ENCODE results near the gene MAPK12. TPM values are rescaled to one million over a fixed set of nuclear protein-coding genes. Genes with fewer than 3 reads are reported as not detected.

Gene MAPK12
- total RNA-seq, 1 experiment from 2014 or later = 86.7 TPM

- H3K79me2 ChIP-seq (ENCODE audit: insufficient read depth, low read length) = peaks cover 34% of the 10 kb centered on the region
- no peak for ATAC-seq
- ChIA-PET CTCF (no interaction called here), RAD21 (ENCODE audit: low non-redundant PET in 1 of 2, low total read pairs in 2 of 2, uncharacterized antibody in 2 of 2, unreplicated experiment in 2 of 2) (no interaction called here), POLR2A (no interaction called here)
- no peaks in the 10 kb centered on the region for H3K9me3 ChIP-seq (ENCODE audit: control insufficient read depth in 1 of 2, insufficient read depth in 1 of 2, low read depth in 1 of 2, low read length in 2 of 2)
- TF ChIP-seq TCF7L2 (IDR thresholded peaks at IDR 0.05; ENCODE audit: borderline replicate concordance, extremely low read depth, insufficient read depth, insufficient read length) (no peak), YY1 (IDR thresholded peaks at IDR 0.05; ENCODE audit: extremely low read depth, insufficient replicate concordance, low read depth, low read length) (no peak), SP1 (IDR thresholded peaks at IDR 0.05; ENCODE audit: low read depth) (no peak), ZFX (IDR thresholded peaks at IDR 0.05) (no peak), JUND (IDR thresholded peaks at IDR 0.05) (no peak), CEBPB (IDR thresholded peaks at IDR 0.05; ENCODE audit: low read depth) (no peak), RAD21 (IDR thresholded peaks at IDR 0.05; ENCODE audit: low read depth) (no peak), ZBTB33 (IDR thresholded peaks at IDR 0.05; ENCODE audit: extremely low read depth, insufficient replicate concordance, low read length) (no peak), SRF (IDR thresholded peaks at IDR 0.05; ENCODE audit: low read depth) (no peak), SIN3A (IDR thresholded peaks at IDR 0.05; ENCODE audit: low read depth) (no peak), EGR1 (IDR thresholded peaks at IDR 0.05; ENCODE audit: low read depth) (no peak), ZNF274 (IDR thresholded peaks at IDR 0.05; ENCODE audit: low read depth, low read length) (no peak), ATF3 (IDR thresholded peaks at IDR 0.05) (no peak), MAX (IDR thresholded peaks at IDR 0.05) (no peak), FOSL1 (IDR thresholded peaks at IDR 0.05; ENCODE audit: low read depth) (no peak), EZH2phosphoT487 (IDR thresholded peaks at IDR 0.05; ENCODE audit: borderline replicate concordance) (no peak), ELF1 (IDR thresholded peaks at IDR 0.05; ENCODE audit: borderline replicate concordance, low read depth) (no peak)
- H3K4me2 ChIP-seq (ENCODE audit: low read length) = peak overlapping the region; percentile 45; the same call in 1 of the 2 replicates
- no peak overlapping the region for H3K4me3 ChIP-seq (replicated peaks in 1 of 2; ENCODE audit: low read depth in 1 of 2, low read length in 2 of 2)
- intact Hi-C loops (cut with micrococcal nuclease) = no loop called here
- H3K27ac ChIP-seq (ENCODE audit: low read depth, low read length) = peak overlapping the region; percentile 43; the same call in 1 of the 2 replicates
- DNase-seq (ENCODE audit: low read depth, low spot score) = no peak
- H2AFZ ChIP-seq (ENCODE audit: low read depth, low read length, poor library complexity, severe bottlenecking) = no peak overlapping the region
- no TSS peak for BruUV-seq (replicated peaks)
- no peak overlapping the region for H3K9ac ChIP-seq (ENCODE audit: low read length)
- peaks cover 25 to 43% of the 10 kb centered on the region in 2 experiments for H3K4me1 ChIP-seq (ENCODE audit: control insufficient read depth in 1 of 2, insufficient read depth in 2 of 2, low read length in 2 of 2)
- no peaks in the 10 kb centered on the region for H3K27me3 ChIP-seq (ENCODE audit: insufficient read depth, low read length)
- no peaks in the 10 kb centered on the region for H3K9me2 ChIP-seq (ENCODE audit: insufficient read depth)
- H3K36me3 ChIP-seq (ENCODE audit: control insufficient read depth in 1 of 2, insufficient read depth in 2 of 2, low read length in 2 of 2) = no peaks in the 10 kb centered on the region
- no peaks in the 10 kb centered on the region for H4K20me1 ChIP-seq (ENCODE audit: insufficient read depth)
Observed at GRCh38 chr22:50308597-50308935, 47.1 kb upstream of the MAPK12 start.
